HG02884 (cell line): ENCODE data around the gene ZNF580.

Experiments used
- ATAC-seq: cut with Tn5 transposase; IDR thresholded peaks from one replicate; pipeline ENCODE4 v1.9.1; 2021; ENCODE audit warnings: mild to moderate bottlenecking, moderate library complexity; ENCODE audit not compliant: unreplicated experiment

ZNF580 gene

GRCh38 chr19:55656988-55657747 is 16.4 kb downstream of the ZNF580 start:
- ATAC-seq: no peak

- no peak for ATAC-seq
Measured at GRCh38 chr19:55658846-55659459, 18.2 kb downstream of the ZNF580 start.

GRCh38 chr19:55659822-55660221 is 19.0 kb downstream of the ZNF580 start:
- no peak for ATAC-seq

GRCh38 chr19:55660404-55660803 is 19.6 kb downstream of the ZNF580 start:
- no peak for ATAC-seq

GRCh38 chr19:55660991-55661390 is 20.2 kb downstream of the ZNF580 start:
- ATAC-seq: no peak

GRCh38 chr19:55661826-55662225 is 21.0 kb downstream of the ZNF580 start:
- ATAC-seq: no peak

GRCh38 chr19:55663846-55664536 is 23.2 kb downstream of the ZNF580 start:
- no peak for ATAC-seq

GRCh38 chr19:55666343-55667005 is 25.7 kb downstream of the ZNF580 start:
- no peak for ATAC-seq

GRCh38 chr19:55667006-55667381 is 26.2 kb downstream of the ZNF580 start:
- ATAC-seq: no peak

- no peak for ATAC-seq
Measured at GRCh38 chr19:55667511-55667910, 26.7 kb downstream of the ZNF580 start.

GRCh38 chr19:55667958-55668357 is 27.2 kb downstream of the ZNF580 start:
- no peak for ATAC-seq

GRCh38 chr19:55668603-55669348 is 28.0 kb downstream of the ZNF580 start:
- ATAC-seq: no peak

- ATAC-seq: no peak
Measured at GRCh38 chr19:55669418-55670279, 28.8 kb downstream of the ZNF580 start.

GRCh38 chr19:55670280-55671053 is 29.7 kb downstream of the ZNF580 start:
- no peak for ATAC-seq

- no peak for ATAC-seq
Measured at GRCh38 chr19:55671054-55671378, 30.2 kb downstream of the ZNF580 start.

- ATAC-seq: no peak
Measured at GRCh38 chr19:55672418-55672817, 31.6 kb downstream of the ZNF580 start.

GRCh38 chr19:55673465-55673864 is 32.7 kb downstream of the ZNF580 start:
- no peak for ATAC-seq

GRCh38 chr19:55673889-55674288 is 33.1 kb downstream of the ZNF580 start:
- ATAC-seq: no peak

GRCh38 chr19:55674459-55674840 is 33.6 kb downstream of the ZNF580 start:
- ATAC-seq: no peak
